Measurements from ENCODE around the gene TENM3.

GRCh38 chr4:182645511-182645910 is 402.3 kb downstream of the TENM3 start:
- TF ChIP-seq CTCF (IDR thresholded peaks at IDR 0.05; ENCODE audit: low read depth, low read length): no peak
- TF ChIP-seq EZH2phosphoT487 (IDR thresholded peaks at IDR 0.05; ENCODE audit: low read depth): no peak
